ENCODE measurements around the gene AOAH.
A peak's percentile ranks its signal among the peaks of the same experiment; 100 is the strongest.

Gene AOAH

GRCh38 chr7:36683111-36683510 lies 41.2 kb downstream of the AOAH start:
- peaks cover 5% of the 10 kb centered on the region; the same call in 1 of the 2 replicates for H3K4me1 ChIP-seq (ENCODE audit: insufficient read depth, low read length)
- H2AFZ ChIP-seq (ENCODE audit: low read depth, low read length) = no peak overlapping the region
- no peak overlapping the region for H3K27ac ChIP-seq (ENCODE audit: low read length)
- no peaks in the 10 kb centered on the region for H3K27me3 ChIP-seq (ENCODE audit: insufficient read depth, low read length, poor library complexity)
- no peak overlapping the region for H3K4me3 ChIP-seq (ENCODE audit: low read depth in 1 of 2, low read length in 2 of 2)
- no peak overlapping the region for H3K4me2 ChIP-seq (ENCODE audit: insufficient read depth, low read length)
- H3K9me3 ChIP-seq (ENCODE audit: insufficient read depth, low read length, severe bottlenecking) = no peaks in the 10 kb centered on the region
- ATAC-seq (ENCODE audit: insufficient read depth, low read depth) (no peak), DNase-seq (no peak)
- no peaks in the 10 kb centered on the region for H4K20me1 ChIP-seq (ENCODE audit: insufficient read depth, low read length)
- no peak for TF ChIP-seq CTCF (IDR thresholded peaks at IDR 0.05; ENCODE audit: borderline replicate concordance, extremely low read depth, low read length, poor library complexity, severe bottlenecking)
- TF ChIP-seq EZH2 (IDR thresholded peaks at IDR 0.05; ENCODE audit: borderline replicate concordance, low read depth, low read length, severe bottlenecking) = no peak
- no peak overlapping the region for H3K9ac ChIP-seq (ENCODE audit: low read depth, low read length)
- H3K36me3 ChIP-seq (ENCODE audit: insufficient read depth, low read length) = no peaks in the 10 kb centered on the region
- H3K79me2 ChIP-seq (ENCODE audit: insufficient read depth, low read length) = no peaks in the 10 kb centered on the region

GRCh38 chr7:36682102-36682501 lies 42.2 kb downstream of the AOAH start:
- Histone ChIP-seq H4K20me1 (ENCODE audit: insufficient read depth, low read length) (no peaks in the 10 kb centered on the region), H3K4me2 (ENCODE audit: insufficient read depth, low read length) (no peak overlapping the region), H2AFZ (ENCODE audit: low read depth, low read length) (no peak overlapping the region), H3K9me3 (ENCODE audit: insufficient read depth, low read length, severe bottlenecking) (no peaks in the 10 kb centered on the region), H3K4me1 (ENCODE audit: insufficient read depth, low read length) (peaks cover 5% of the 10 kb centered on the region; the same call in 1 of the 2 replicates), H3K36me3 (ENCODE audit: insufficient read depth, low read length) (no peaks in the 10 kb centered on the region), H3K27me3 (ENCODE audit: insufficient read depth, low read length, poor library complexity) (no peaks in the 10 kb centered on the region), H3K4me3 (ENCODE audit: low read depth in 1 of 2, low read length in 2 of 2) (no peak overlapping the region), H3K79me2 (ENCODE audit: insufficient read depth, low read length) (no peaks in the 10 kb centered on the region), H3K27ac (ENCODE audit: low read length) (no peak overlapping the region), H3K9ac (ENCODE audit: low read depth, low read length) (no peak overlapping the region)
- ATAC-seq (ENCODE audit: insufficient read depth, low read depth) (no peak), DNase-seq (no peak)
- no peak for TF ChIP-seq CTCF (IDR thresholded peaks at IDR 0.05; ENCODE audit: borderline replicate concordance, extremely low read depth, low read length, poor library complexity, severe bottlenecking)
- TF ChIP-seq EZH2 (IDR thresholded peaks at IDR 0.05; ENCODE audit: borderline replicate concordance, low read depth, low read length, severe bottlenecking) = no peak

GRCh38 chr7:36677769-36678437 lies 46.4 kb downstream of the AOAH start:
- Histone ChIP-seq H4K20me1 (ENCODE audit: insufficient read depth, low read length) (no peaks in the 10 kb centered on the region), H3K4me2 (ENCODE audit: insufficient read depth, low read length) (no peak overlapping the region), H3K27me3 (ENCODE audit: insufficient read depth, low read length, poor library complexity) (no peaks in the 10 kb centered on the region), H3K9me3 (ENCODE audit: insufficient read depth, low read length, severe bottlenecking) (no peaks in the 10 kb centered on the region), H3K4me3 (ENCODE audit: low read depth in 1 of 2, low read length in 2 of 2) (no peak overlapping the region), H3K79me2 (ENCODE audit: insufficient read depth, low read length) (no peaks in the 10 kb centered on the region), H3K9ac (ENCODE audit: low read depth, low read length) (no peak overlapping the region), H3K36me3 (ENCODE audit: insufficient read depth, low read length) (no peaks in the 10 kb centered on the region), H3K27ac (ENCODE audit: low read length) (no peak overlapping the region), H2AFZ (ENCODE audit: low read depth, low read length) (no peak overlapping the region), H3K4me1 (ENCODE audit: insufficient read depth, low read length) (no peaks in the 10 kb centered on the region)
- no peak for DNase-seq
- no peak for TF ChIP-seq EZH2 (IDR thresholded peaks at IDR 0.05; ENCODE audit: borderline replicate concordance, low read depth, low read length, severe bottlenecking)
- no peak for TF ChIP-seq CTCF (IDR thresholded peaks at IDR 0.05; ENCODE audit: borderline replicate concordance, extremely low read depth, low read length, poor library complexity, severe bottlenecking)
- peak; percentile 3; the same call in 1 of the 3 replicates for ATAC-seq (ENCODE audit: insufficient read depth, low read depth)

Data from DND-41 (cell line).